Measurements from ENCODE around the gene RNU4-1.

The RNU4-1 gene

GRCh38 chr12:120301962-120302815 is 9.2 kb upstream of the RNU4-1 start, which contains the start of gene SIRT4:
Gene SIRT4, plus strand, starts transcription at chr12:120302321. Its CDS starts 1,241 bp downstream, at chr12:120303562.
- peak within 1 kb of the TSS; percentile 91 for H3K4me3 ChIP-seq (ENCODE audit: low read length)
- peak; percentile 95 for DNase-seq (ENCODE audit: low read depth, low spot score)

DNA sequence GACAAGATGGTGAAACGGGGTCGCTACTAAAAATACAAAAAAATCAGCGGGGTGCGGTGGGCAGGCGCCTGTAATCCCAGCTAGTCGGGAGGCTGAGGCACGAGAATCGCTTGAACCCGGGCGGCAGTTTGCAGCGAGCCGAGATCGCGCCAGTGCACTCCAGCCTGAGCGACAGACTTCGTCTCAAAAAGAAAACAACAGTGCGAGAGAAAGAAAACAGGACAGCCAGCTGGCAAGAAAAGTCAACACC is 701 bp downstream of the RNU4-1 start:
- peak overlapping the region; percentile 62 for H3K4me3 ChIP-seq (ENCODE audit: low read length)
- DNase-seq (ENCODE audit: low read depth, low spot score), result no peak

DNA sequence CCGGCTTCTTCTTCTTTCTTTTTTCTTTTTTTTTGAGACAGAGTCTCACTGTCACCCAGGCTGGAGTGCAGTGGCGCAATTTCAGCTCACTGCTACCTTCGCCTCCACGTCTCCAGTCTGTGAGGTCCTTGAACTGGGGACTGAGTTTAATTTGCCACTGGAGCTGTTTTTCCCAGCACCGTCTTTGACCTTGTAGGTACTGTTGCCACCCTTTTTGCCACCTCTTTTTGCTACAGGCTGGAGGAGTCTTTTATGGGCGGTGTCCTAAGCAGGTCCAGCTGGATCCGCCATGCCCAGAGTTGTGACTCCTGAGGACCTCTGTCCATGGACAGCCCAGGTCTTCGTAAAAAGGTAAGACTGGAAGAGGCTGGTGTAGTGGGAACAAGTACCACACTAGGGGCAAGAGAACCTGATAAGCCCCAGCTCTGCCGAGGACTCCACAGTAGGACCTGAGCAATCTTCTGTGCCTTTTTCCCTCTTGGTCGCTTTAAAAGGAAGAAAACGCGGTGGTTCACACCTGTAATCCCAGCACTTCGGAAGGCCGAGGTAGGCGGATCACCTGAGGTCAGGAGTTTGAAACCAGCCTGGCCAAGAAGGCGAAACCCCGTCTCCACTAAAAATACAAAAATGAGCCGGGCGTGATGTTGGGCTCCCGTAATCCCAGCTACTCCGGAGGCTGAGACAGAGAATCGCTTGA is 2.3 kb downstream of the RNU4-1 start:
- peak; percentile 22 for DNase-seq (ENCODE audit: low read depth, low spot score)

GRCh38 chr12:120287491-120287890 is 5.5 kb downstream of the RNU4-1 start:
- no peak overlapping the region for H3K4me3 ChIP-seq (ENCODE audit: low read length)
- no peak for DNase-seq (ENCODE audit: low read depth, low spot score)

More for the DNA sequence above, 2.3 kb downstream of the RNU4-1 start:
- H3K4me3 ChIP-seq (ENCODE audit: low read length), result peak overlapping the region; percentile 17

DNA sequence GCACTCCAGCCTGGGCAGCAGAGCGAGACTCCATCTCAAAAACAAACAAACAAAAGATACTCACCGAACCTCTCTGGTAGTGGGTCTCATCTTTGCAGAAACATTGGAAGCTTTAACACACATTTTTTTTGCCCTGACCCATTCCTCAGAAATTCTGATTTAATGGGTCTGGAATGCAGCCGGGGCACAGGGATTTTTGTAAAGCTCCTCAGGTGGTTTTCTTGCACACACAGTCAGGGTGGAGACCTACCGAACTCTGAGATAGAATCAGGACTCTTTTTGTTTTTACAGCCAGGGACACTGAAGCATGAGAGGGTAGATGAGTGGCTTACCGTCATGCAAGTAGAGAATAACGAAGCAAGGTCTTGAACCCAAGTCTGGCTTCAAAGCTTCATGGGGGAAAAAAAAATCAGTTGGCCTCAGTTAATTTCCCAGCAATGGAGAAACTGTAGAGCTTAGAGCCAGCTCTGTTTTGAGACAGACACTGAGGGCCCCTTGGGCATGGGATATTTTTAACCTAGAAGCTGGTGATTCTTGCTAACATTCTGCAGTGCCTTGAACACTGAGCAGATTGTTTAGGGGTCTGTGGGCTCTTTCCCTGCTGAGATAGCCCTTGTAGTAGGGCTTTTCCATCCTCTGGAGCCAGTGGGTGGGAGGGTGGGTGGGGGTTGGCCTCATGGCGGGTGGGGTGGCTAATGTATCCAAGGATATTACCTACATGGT is 6.1 kb downstream of the RNU4-1 start:
- no peak overlapping the region for H3K4me3 ChIP-seq (ENCODE audit: low read length)
- no peak for DNase-seq (ENCODE audit: low read depth, low spot score)

- no peak overlapping the region for H3K4me3 ChIP-seq (ENCODE audit: low read length)
- no peak for DNase-seq (ENCODE audit: low read depth, low spot score)
Measured at GRCh38 chr12:120284381-120284780, 8.7 kb downstream of the RNU4-1 start.

- no peak for DNase-seq (ENCODE audit: low read depth, low spot score)
- H3K4me3 ChIP-seq (ENCODE audit: low read length), result no peak overlapping the region
Measured at GRCh38 chr12:120283318-120283717, 9.7 kb downstream of the RNU4-1 start.

DNA sequence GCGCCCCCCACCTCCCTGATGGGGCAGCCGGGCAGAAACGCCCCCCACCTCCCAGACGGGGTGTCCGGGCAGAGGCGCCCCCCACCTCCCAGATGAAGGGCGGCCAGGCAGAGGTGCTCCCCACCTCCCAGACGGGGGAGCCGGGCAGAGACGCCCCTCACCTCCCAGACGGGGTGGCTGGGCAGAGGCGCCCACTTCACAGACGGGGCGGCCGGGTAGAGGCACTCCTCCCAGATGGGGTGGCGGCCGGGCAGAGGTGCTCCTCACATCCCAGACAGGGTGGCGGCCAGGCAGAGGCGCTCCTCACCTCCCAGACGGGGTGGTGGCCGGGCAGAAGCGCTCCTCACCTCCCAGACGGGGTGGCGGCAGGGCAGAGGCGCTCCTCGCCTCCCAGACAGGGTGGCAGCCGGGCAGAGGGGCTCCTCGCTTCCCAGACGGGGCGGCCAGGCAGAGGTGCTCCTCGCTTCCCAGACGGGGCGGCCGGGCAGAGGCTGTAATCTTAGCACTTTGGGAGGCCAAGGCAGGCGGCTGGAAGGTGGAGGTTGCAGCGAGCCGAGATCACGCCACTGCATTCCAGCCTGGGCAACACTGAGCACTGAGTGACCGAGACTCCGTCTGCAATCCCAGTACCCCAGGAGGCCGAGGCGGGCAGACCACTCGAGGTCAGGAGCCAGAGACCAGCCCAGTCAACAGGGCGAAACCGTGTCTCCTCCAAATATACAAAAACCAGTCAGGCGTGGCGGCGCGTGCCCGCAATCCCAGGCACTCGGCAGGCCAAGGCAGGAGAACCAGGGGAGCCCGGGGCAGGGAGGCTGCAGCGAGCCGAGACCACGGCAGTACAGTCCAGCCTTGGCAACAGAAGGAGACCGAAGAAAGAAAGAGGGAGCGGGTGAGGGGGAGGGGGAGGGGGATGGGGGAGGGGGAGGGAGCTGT is 14.6 kb downstream of the RNU4-1 start:
- no peak overlapping the region for H3K4me3 ChIP-seq (ENCODE audit: low read length)
- no peak for DNase-seq (ENCODE audit: low read depth, low spot score)

- no peak for DNase-seq (ENCODE audit: low read depth, low spot score)
- no peak overlapping the region for H3K4me3 ChIP-seq (ENCODE audit: low read length)
Measured at GRCh38 chr12:120276734-120277133, 16.3 kb downstream of the RNU4-1 start.

GRCh38 chr12:120267736-120268135 is 25.3 kb downstream of the RNU4-1 start:
- H3K4me3 ChIP-seq (ENCODE audit: low read length), result no peak overlapping the region
- DNase-seq (ENCODE audit: low read depth, low spot score), result no peak

- H3K4me3 ChIP-seq (ENCODE audit: low read length), result peak overlapping the region; percentile 38
Measured at GRCh38 chr12:120266180-120266870, 26.7 kb downstream of the RNU4-1 start.

GRCh38 chr12:120265473-120266179 is 27.4 kb downstream of the RNU4-1 start, which contains the start of gene PXN:
Gene PXN, minus strand, starts transcription at chr12:120265730. Its CDS starts 101 bp downstream, at chr12:120265629.
- DNase-seq (ENCODE audit: low read depth, low spot score), result peak; percentile 42
- H3K4me3 ChIP-seq (ENCODE audit: low read length), result peak within 1 kb of the TSS; percentile 55

More at GRCh38 chr12:120266180-120266870, 26.7 kb downstream of the RNU4-1 start:
- DNase-seq (ENCODE audit: low read depth, low spot score), result no peak

DNA sequence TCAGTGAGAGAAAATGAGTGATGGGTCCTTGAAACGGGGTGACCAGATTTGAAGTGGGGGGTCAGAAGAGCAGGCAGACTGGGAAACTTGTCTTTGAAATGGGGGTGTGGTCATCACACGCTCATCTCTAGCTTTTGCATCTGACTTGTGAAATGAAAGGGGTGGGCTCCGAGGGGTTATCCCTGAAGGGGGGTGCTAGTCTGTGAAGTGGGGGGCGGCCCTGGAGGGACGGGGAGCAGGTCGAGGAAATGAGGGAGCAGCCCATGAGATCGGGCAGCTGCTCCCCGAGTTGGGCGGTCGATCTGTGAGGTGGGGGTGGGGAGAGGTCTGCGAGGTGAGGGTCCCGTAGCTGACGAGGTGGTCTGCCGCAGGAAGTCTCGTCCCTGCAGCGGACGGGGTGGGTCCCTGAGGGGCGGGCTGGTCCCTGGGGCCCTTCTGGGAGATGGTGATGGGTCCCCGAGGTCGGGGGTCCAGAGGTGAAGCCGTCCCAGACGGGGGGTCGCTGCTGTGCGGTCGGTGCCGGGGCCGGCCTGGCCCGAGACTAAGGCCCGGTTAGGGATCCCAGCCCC is 28.0 kb downstream of the RNU4-1 start:
- peak overlapping the region; percentile 55 for H3K4me3 ChIP-seq (ENCODE audit: low read length)
- no peak for DNase-seq (ENCODE audit: low read depth, low spot score)

GRCh38 chr12:120264086-120264903 is 28.7 kb downstream of the RNU4-1 start:
- DNase-seq (ENCODE audit: low read depth, low spot score), result no peak
- no peak overlapping the region for H3K4me3 ChIP-seq (ENCODE audit: low read length)

DNA sequence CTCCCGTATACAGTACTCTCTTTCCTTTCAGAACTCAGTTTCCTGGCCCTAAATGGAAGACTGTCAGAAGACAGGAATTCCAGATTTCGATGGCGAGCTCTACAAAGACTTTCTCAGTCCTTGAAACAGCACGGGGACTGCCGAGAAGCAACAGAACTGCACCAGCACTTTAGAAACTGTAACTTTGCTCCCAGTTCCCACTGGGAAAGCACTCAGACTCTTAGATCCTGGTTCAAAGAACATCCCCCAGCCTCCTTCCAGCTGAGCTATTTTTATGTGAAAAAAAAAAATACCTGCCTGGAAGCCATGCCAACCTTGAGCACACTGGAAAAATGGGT is 29.3 kb downstream of the RNU4-1 start:
- no peak for DNase-seq (ENCODE audit: low read depth, low spot score)
- H3K4me3 ChIP-seq (ENCODE audit: low read length), result no peak overlapping the region

DNA sequence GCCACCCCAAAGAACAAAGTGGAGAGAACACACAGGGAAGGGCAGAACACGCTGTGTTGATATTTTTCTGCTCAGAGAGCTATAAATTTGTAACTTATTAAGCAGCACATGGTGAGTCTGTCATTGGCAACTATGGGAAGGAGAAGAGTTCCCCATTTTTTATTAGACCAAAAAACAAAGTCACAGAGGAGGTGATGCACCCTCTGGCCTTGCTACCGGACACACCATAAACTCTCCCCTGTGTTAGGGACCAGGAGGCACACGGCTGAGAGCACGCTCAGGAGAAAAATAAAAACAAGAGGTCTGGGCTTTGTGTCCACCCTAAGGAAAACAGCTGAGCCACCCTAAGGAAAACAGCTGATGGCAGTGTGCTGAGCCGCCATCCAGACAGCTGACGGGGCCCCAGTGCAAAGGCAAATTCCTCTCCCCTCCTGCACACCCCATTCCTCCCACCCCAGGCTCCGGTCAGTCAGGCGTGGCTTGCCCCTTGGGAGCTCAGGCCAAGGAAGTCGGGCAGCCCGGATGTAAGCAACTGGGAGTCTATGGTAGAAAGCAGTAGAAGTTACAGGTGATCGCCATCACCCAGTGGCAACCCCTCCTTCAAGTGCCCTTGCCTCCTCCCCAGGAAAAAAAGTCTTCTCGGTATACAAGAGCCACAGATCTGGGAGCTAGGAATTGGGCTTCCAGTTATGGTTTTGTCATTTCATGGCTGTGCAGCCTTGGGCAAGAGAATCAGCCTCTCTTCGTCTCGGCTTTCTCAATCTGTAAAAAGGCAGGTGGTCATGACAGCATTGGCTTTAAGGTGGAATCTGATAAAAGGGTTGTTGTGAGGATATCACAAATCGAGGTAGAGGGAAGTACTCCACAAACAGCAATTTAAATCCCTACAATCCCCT is 29.9 kb downstream of the RNU4-1 start:
- no peak for DNase-seq (ENCODE audit: low read depth, low spot score)
- H3K4me3 ChIP-seq (ENCODE audit: low read length), result no peak overlapping the region

Measured in Jurkat, Clone E6-1 (cell line).